HepG2 (cell line): ENCODE data around the gene MRPS5. TPM values are rescaled to one million over a fixed set of nuclear protein-coding genes. Genes with fewer than 3 reads are reported as not detected.
A peak's percentile ranks its signal among the peaks of the same experiment; 100 is the strongest.

ENCODE experiments used
- ATAC-seq: fragments of 200-7000 bp; cut with Tn5 transposase; 3 replicates; pipeline ENCODE4 v1.9.1; 2020; ENCODE audit warnings: mild to moderate bottlenecking, moderate library complexity
- BruUV-seq: library from RNA; stranded (reverse); fragments of 400-500 nt; replicated peaks from 2 replicates; lab custom pipeline; 2021; lab: Mats Ljungman, UMichigan
- CTCF ChIA-PET: fragments of 300-600 bp; formaldehyde crosslinking; extraction: SDS; loops from one replicate; lab custom pipeline; 2021; ENCODE audit warnings: low total read pairs, inconsistent platforms, low intra/inter-chr PET ratio; lab: Yijun Ruan, JAX
- POLR2A ChIA-PET: fragments of 350-600 bp; sonication (Branson Sonifier 250); formaldehyde crosslinking; loops from one replicate; lab custom pipeline; 2020; ENCODE audit warnings: antibody characterized with exemption, inconsistent platforms; lab: Yijun Ruan, JAX
- DNase-seq: peaks from one replicate; pipeline ENCODE4 v3.0.0-alpha.2; 2015; ENCODE audit warnings: low spot score
- FAIRE-seq: peaks from 3 replicates; lab custom pipeline; 2011; peaks lifted over from hg19 to GRCh38; lab: Jason Lieb, UNC
- H2AFZ ChIP-seq: one replicate; pipeline ENCODE4 v1.6.1; 2011; ENCODE audit warnings: low read length, inconsistent platforms
- H3K27ac ChIP-seq: fragments of 300-600 bp; 3 replicates; pipeline ENCODE4 v1.8.0; 2011; ENCODE audit warnings: mixed run types, mild to moderate bottlenecking, mixed read lengths, low read length, inconsistent platforms; ENCODE audit not compliant: insufficient read depth; ENCODE audit errors: extremely low read length
- H3K27me3 ChIP-seq, 2 experiments: fragments of 200-600 bp in 1 of 2; 2 replicates in 1 of 2; 3 replicates in 1 of 2; pipeline versions ENCODE4 v1.6.0 to v1.8.0; 2011; ENCODE audit warnings: low read length in 2 of 2, mild to moderate bottlenecking in 2 of 2, moderate library complexity in 2 of 2, inconsistent platforms in 1 of 2; ENCODE audit not compliant: insufficient read depth in 2 of 2, control insufficient read depth in 1 of 2
- H3K36me3 ChIP-seq, 2 experiments: fragments of 200-600 bp in 1 of 2; replicated peaks in 1 of 2; 2 replicates in 1 of 2; 3 replicates in 1 of 2; pipeline versions ENCODE4 v1.5.1 to v1.8.0; 2011; ENCODE audit warnings: low read length in 2 of 2, inconsistent platforms in 1 of 2; ENCODE audit not compliant: insufficient read depth in 2 of 2, control insufficient read depth in 1 of 2
- H3K4me1 ChIP-seq: 2 replicates; pipeline ENCODE4 v1.5.1; 2012; ENCODE audit warnings: low read length, inconsistent platforms; ENCODE audit not compliant: insufficient read depth
- H3K4me2 ChIP-seq: 2 replicates; pipeline ENCODE4 v1.6.0; 2011; ENCODE audit warnings: low read depth, low read length, inconsistent platforms
- H3K4me3 ChIP-seq, 3 experiments: fragments of 200-600 bp in 1 of 3; sonication (generic), shearing (Covaris generic) in 1 of 3; replicated peaks in 1 of 3; 2 replicates each; pipeline ENCODE4 v1.5.1; 2011 to 2016; ENCODE audit warnings: low read length in 3 of 3, inconsistent platforms in 2 of 3, low read depth in 2 of 3, mild to moderate bottlenecking in 2 of 3, control low read depth in 1 of 3, mixed read lengths in 1 of 3; ENCODE audit not compliant: insufficient read depth in 1 of 3
- H3K79me2 ChIP-seq: one replicate; pipeline ENCODE4 v1.6.1; 2011; ENCODE audit warnings: low read length, inconsistent platforms; ENCODE audit not compliant: insufficient read depth
- H3K9ac ChIP-seq: 2 replicates; pipeline ENCODE4 v1.6.0; 2011; ENCODE audit warnings: mild to moderate bottlenecking, low read depth, low read length, inconsistent platforms; ENCODE audit not compliant: insufficient read depth
- H3K9me3 ChIP-seq: 2 replicates; pipeline ENCODE4 v1.5.1; 2012; ENCODE audit warnings: mild to moderate bottlenecking, low read length
- H4K20me1 ChIP-seq: 2 replicates; pipeline ENCODE4 v1.6.0; 2011; ENCODE audit warnings: inconsistent platforms, mild to moderate bottlenecking, low read length, moderate library complexity; ENCODE audit not compliant: insufficient read depth
- ATF6 ChIP-seq: sonication (generic); formaldehyde crosslinking; conservative IDR thresholded peaks from 2 replicates; pipeline ENCODE4 v1.4.0; 2020; ENCODE audit warnings: missing genetic modification reagents
- CREB1 ChIP-seq, 2 experiments: fragments of 450-650 bp in 1 of 2; IDR thresholded peaks; 2 replicates each; pipeline ENCODE4 v1.6.1; 2016 to 2017; ENCODE audit warnings: control low read depth in 1 of 2, mild to moderate bottlenecking in 1 of 2, missing compliant biosample characterization in 1 of 2, missing genetic modification characterization in 1 of 2
- IKZF4 ChIP-seq: sonication (generic); formaldehyde crosslinking; IDR thresholded peaks from 2 replicates; pipeline ENCODE4 v1.5.1; 2020; ENCODE audit warnings: borderline replicate concordance, mild to moderate bottlenecking, low read depth, missing genetic modification reagents; ENCODE audit errors: not compliant biosample characterization
- TBL1XR1 ChIP-seq: fragments of 150-350 bp; IDR thresholded peaks from 2 replicates; pipeline ENCODE4 v1.6.1; 2014; ENCODE audit warnings: borderline replicate concordance, low read length; ENCODE audit not compliant: partially characterized antibody
- ZNF296 ChIP-seq: sonication (generic); formaldehyde crosslinking; conservative IDR thresholded peaks from 2 replicates; pipeline ENCODE4 v1.5.0; 2020; ENCODE audit warnings: mild to moderate bottlenecking, missing genetic modification reagents
- ZNF432 ChIP-seq: sonication (generic); formaldehyde crosslinking; IDR thresholded peaks from 2 replicates; pipeline ENCODE4 v1.5.0; 2020; ENCODE audit warnings: missing genetic modification reagents, mild to moderate bottlenecking, borderline replicate concordance
- ZNF441 ChIP-seq: sonication (generic); formaldehyde crosslinking; IDR thresholded peaks from 2 replicates; pipeline ENCODE4 v1.7.0; 2021; ENCODE audit warnings: missing genetic modification reagents, borderline replicate concordance
- ZNF724P ChIP-seq: sonication (generic); formaldehyde crosslinking; IDR thresholded peaks from 2 replicates; pipeline ENCODE4 v1.8.0; 2022; ENCODE audit warnings: missing genetic modification reagents, borderline replicate concordance
- WGBS: methylation state at CpG from one replicate; pipeline ENCODE4 v1.1.6; 2017; ENCODE audit warnings: low lambda C conversion rate; 5-methylcytosine and 5-hydroxymethylcytosine counted together
- in situ Hi-C: cut with HindIII; loops from 2 replicates; pipeline ENCODE4 v1.10.0; 2017; ENCODE audit warnings: low pct_unique_long_range_greater_than_20kb; ENCODE audit not compliant: extremely low pct_ligation_motif_present
- intact Hi-C: fragments of 100-400 bp; cut with micrococcal nuclease; formaldehyde crosslinking; loops from one replicate; pipeline ENCODE4 v1.10.0; 2022; ENCODE audit not compliant: unreplicated experiment
- polyA plus RNA-seq, 8 experiments: library from polyadenylated mRNA; depleted of rRNA in 3 of 8; stranded (reverse) in 7 of 8; unstranded in 1 of 8; fragments of >200 nt; fragmentation: Illumina TruSeq in 4 of 8; extraction: Trizol in 4 of 8; gene quantifications; 2 replicates each; pipeline versions ENCODE4 v1.2.1 to v1.2.3, GENCODE V29; 2011 to 2016; ENCODE audit warnings: low read depth in 4 of 8, missing spikeins in 1 of 8, mixed read lengths in 1 of 8; ENCODE audit not compliant: insufficient read depth in 1 of 8
- total RNA-seq, 5 experiments: library from RNA; depleted of rRNA; stranded (reverse); fragments of >200 nt; fragmentation: Illumina TruSeq; extraction: Trizol; gene quantifications; 2 replicates each; pipeline ENCODE4 v1.2.3, GENCODE V29; 2016; ENCODE audit warnings: low read depth in 1 of 5
- TF ChIP-seq, protein P1 (sequence below): IDR thresholded peaks from 2 replicates; pipeline ENCODE4 v1.6.1; 2016; ENCODE audit warnings: low read depth, missing genetic modification reagents, missing compliant biosample characterization

MRPS5 gene
- total and polyA plus RNA-seq, 2 of the 13 experiments (the other 11 are each of a cell fraction or from before 2014, with no cell fraction given), result 98.8 to 134 TPM

- TF ChIP-seq CREB1 (IDR thresholded peaks at IDR 0.05), result peak; percentile 57; the same call in 1 of the 2 replicates
- TF ChIP-seq CREB1 (CRISPR knock-in tag; IDR thresholded peaks at IDR 0.05), result no peak
Measured at GRCh38 chr2:95056044-95056443, 65.6 kb downstream of the MRPS5 start (continued).

DNA sequence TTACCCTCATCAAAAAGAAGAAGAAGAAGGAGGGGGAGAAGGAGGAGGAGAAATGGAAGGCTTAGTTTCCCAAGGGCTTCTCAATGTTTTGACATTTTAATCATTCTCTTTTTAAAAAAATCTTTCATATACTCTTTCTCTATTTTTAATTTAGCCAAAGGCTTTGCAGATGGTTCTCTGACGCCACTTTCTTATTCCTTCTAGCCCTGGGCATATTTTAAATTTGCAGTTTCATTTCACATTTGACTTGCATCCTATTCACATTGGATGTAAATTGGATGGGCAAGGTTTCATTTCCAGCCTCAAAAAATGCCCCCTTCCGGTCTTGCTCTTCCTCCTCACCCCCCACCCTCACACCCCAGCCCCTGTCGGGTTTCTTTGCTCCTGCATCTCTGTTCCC lies 66.3 kb downstream of the MRPS5 start:
- DNase-seq, result no peak
- TF ChIP-seq ATF6 (CRISPR knock-in tag), result no peak
- no peak for TF ChIP-seq ZNF296 (CRISPR knock-in tag)
- no peak for TF ChIP-seq TBL1XR1
- no peak for TF ChIP-seq ZNF724P (CRISPR knock-in tag)
- TF ChIP-seq IKZF4 (CRISPR knock-in tag), result no peak
- no peak for TF ChIP-seq ZNF441 (CRISPR knock-in tag)
- TF ChIP-seq, protein P1, sequence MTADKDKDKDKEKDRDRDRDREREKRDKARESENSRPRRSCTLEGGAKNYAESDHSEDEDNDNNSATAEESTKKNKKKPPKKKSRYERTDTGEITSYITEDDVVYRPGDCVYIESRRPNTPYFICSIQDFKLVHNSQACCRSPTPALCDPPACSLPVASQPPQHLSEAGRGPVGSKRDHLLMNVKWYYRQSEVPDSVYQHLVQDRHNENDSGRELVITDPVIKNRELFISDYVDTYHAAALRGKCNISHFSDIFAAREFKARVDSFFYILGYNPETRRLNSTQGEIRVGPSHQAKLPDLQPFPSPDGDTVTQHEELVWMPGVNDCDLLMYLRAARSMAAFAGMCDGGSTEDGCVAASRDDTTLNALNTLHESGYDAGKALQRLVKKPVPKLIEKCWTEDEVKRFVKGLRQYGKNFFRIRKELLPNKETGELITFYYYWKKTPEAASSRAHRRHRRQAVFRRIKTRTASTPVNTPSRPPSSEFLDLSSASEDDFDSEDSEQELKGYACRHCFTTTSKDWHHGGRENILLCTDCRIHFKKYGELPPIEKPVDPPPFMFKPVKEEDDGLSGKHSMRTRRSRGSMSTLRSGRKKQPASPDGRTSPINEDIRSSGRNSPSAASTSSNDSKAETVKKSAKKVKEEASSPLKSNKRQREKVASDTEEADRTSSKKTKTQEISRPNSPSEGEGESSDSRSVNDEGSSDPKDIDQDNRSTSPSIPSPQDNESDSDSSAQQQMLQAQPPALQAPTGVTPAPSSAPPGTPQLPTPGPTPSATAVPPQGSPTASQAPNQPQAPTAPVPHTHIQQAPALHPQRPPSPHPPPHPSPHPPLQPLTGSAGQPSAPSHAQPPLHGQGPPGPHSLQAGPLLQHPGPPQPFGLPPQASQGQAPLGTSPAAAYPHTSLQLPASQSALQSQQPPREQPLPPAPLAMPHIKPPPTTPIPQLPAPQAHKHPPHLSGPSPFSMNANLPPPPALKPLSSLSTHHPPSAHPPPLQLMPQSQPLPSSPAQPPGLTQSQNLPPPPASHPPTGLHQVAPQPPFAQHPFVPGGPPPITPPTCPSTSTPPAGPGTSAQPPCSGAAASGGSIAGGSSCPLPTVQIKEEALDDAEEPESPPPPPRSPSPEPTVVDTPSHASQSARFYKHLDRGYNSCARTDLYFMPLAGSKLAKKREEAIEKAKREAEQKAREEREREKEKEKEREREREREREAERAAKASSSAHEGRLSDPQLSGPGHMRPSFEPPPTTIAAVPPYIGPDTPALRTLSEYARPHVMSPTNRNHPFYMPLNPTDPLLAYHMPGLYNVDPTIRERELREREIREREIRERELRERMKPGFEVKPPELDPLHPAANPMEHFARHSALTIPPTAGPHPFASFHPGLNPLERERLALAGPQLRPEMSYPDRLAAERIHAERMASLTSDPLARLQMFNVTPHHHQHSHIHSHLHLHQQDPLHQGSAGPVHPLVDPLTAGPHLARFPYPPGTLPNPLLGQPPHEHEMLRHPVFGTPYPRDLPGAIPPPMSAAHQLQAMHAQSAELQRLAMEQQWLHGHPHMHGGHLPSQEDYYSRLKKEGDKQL, result no peak
- TF ChIP-seq ZNF432 (CRISPR knock-in tag), result no peak
- no peaks in the 10 kb centered on the region for H3K79me2 ChIP-seq
- H4K20me1 ChIP-seq, result no peaks in the 10 kb centered on the region
- no TSS peak for BruUV-seq
- in situ Hi-C loops (no loop called here), intact Hi-C loops (no loop called here)
- H3K27ac ChIP-seq, result no peak overlapping the region
- no peak for FAIRE-seq
- POLR2A ChIA-PET, result no interaction called here
- no peaks in the 10 kb centered on the region for H3K9me3 ChIP-seq
- CTCF ChIA-PET, result interaction anchor here (1.8 kb wide), 1 partner anchor 69 kb away, joined by 4 read pairs; no protein-coding TSS in a partner anchor
- H3K36me3 ChIP-seq, result no peaks in the 10 kb centered on the region
- peaks cover 54% of the 10 kb centered on the region for H3K4me1 ChIP-seq
- no peak overlapping the region for H3K4me2 ChIP-seq
- H2AFZ ChIP-seq, result no peak overlapping the region
- H3K27me3 ChIP-seq, result peaks cover 10 to 64% of the 10 kb centered on the region in 2 experiments
- no peak overlapping the region for H3K4me3 ChIP-seq
- WGBS, result 10% methylated on average over 3 of the region's 3 CpGs
- no peak overlapping the region for H3K9ac ChIP-seq
- no peak for ATAC-seq
